K562 (cell line): ENCODE data around the gene ZNF467. TPM values are rescaled to one million over a fixed set of nuclear protein-coding genes. Genes with fewer than 3 reads are reported as not detected.
A peak's percentile ranks its signal among the peaks of the same experiment; 100 is the strongest.

Source experiments
- ARID3A ChIP-seq: IDR thresholded peaks from 2 replicates; pipeline ENCODE4 v1.6.1; 2012; ENCODE audit warnings: low read depth, low read length, improper control_type of control experiment, borderline replicate concordance
- ATF3 ChIP-seq, 2 experiments: fragments of 450-650 bp in 1 of 2; sonication (generic) in 1 of 2; formaldehyde crosslinking in 1 of 2; IDR thresholded peaks in 1 of 2; conservative IDR thresholded peaks in 1 of 2; 2 replicates each; pipeline versions ENCODE4 v1.6.1 to v1.8.1; 2016 to 2023; ENCODE audit warnings: mild to moderate bottlenecking in 2 of 2, moderate library complexity in 2 of 2, inconsistent platforms in 1 of 2, missing genetic modification reagents in 1 of 2
- FOXA3 ChIP-seq, 2 experiments: fragments of 450-650 bp in 1 of 2; sonication (generic) in 1 of 2; formaldehyde crosslinking; IDR thresholded peaks in 1 of 2; conservative IDR thresholded peaks in 1 of 2; 2 replicates each; pipeline versions ENCODE4 v1.4.0 to v1.8.0; 2020 to 2022; ENCODE audit warnings: mild to moderate bottlenecking in 2 of 2, missing genetic modification reagents in 1 of 2
- GATAD2B ChIP-seq: fragments of 450-650 bp; IDR thresholded peaks from 2 replicates; pipeline ENCODE4 v1.6.1; 2017; ENCODE audit warnings: mild to moderate bottlenecking, borderline replicate concordance
- RNF2 ChIP-seq: sonication (generic); IDR thresholded peaks from 2 replicates; pipeline ENCODE4 v1.6.1; 2016
- SMARCA4 ChIP-seq: fragments of 450-650 bp; IDR thresholded peaks from 2 replicates; pipeline ENCODE4 v1.6.1; 2016
- YY1 ChIP-seq, 3 experiments: IDR thresholded peaks; 2 replicates each; pipeline ENCODE4 v1.6.1; 2011; ENCODE audit warnings: low read length in 2 of 3, mild to moderate bottlenecking in 2 of 3, moderate library complexity in 2 of 3, borderline replicate concordance in 1 of 3, control low read depth in 1 of 3, low read depth in 1 of 3; ENCODE audit not compliant: insufficient read depth in 3 of 3, insufficient replicate concordance in 2 of 3, control insufficient read depth in 1 of 3, insufficient read length in 1 of 3; ENCODE audit errors: extremely low read depth in 1 of 3
- ZFP36 ChIP-seq: fragments of 150-350 bp; IDR thresholded peaks from 2 replicates; pipeline ENCODE4 v1.6.1; 2018; ENCODE audit warnings: low read length, low read depth; ENCODE audit not compliant: partially characterized antibody
- ZNF175 ChIP-seq: fragments of 200-800 bp; sonication (Bioruptor generic); IDR thresholded peaks from 2 replicates; pipeline ENCODE4 v1.6.1; 2016; ENCODE audit warnings: low read depth, mild to moderate bottlenecking, missing genetic modification characterization, missing compliant biosample characterization
- ZNF316 ChIP-seq: fragments of 450-650 bp; IDR thresholded peaks from 2 replicates; pipeline ENCODE4 v1.6.1; 2016
- ZNF318 ChIP-seq, 2 experiments: fragments of 450-650 bp; IDR thresholded peaks; 2 replicates each; pipeline ENCODE4 v1.6.1; 2016; ENCODE audit warnings: mild to moderate bottlenecking in 2 of 2, borderline replicate concordance in 1 of 2, low read depth in 1 of 2, moderate library complexity in 1 of 2
- polyA plus RNA-seq, 8 experiments: library from polyadenylated mRNA; depleted of rRNA in 4 of 8; stranded (reverse) in 5 of 8; unstranded in 3 of 8; fragments of >200 nt; fragmentation: Nextera tagmentation in 2 of 8; fragmentation: Illumina TruSeq in 1 of 8; extraction: Ambion mirVana in 2 of 8; extraction: Trizol in 1 of 8; gene quantifications; 2 replicates each; pipeline versions ENCODE4 v1.2.1 to v1.2.3, GENCODE V29; 2011 to 2014; ENCODE audit warnings: inconsistent platforms in 1 of 8, missing spikeins in 1 of 8
- total RNA-seq, 7 experiments: library from RNA; depleted of rRNA in 6 of 7; stranded (reverse); fragments of >200 nt in 6 of 7; fragmentation: Illumina TruSeq in 2 of 7; extraction: Trizol in 2 of 7; gene quantifications; 2 replicates each; pipeline versions ENCODE4 v1.2.1 to v1.2.3, GENCODE V29; 2011 to 2021; ENCODE audit warnings: low replicate concordance in 1 of 7
- TF ChIP-seq, protein P1 (sequence below): sonication (generic); formaldehyde crosslinking; IDR thresholded peaks from 2 replicates; pipeline ENCODE4 v1.9.0; 2022; ENCODE audit warnings: mild to moderate bottlenecking, missing genetic modification reagents

Gene ZNF467
- total and polyA plus RNA-seq, 9 of the 15 experiments (the other 6 are each of a cell fraction or from before 2014, with no cell fraction given): 0.32 to 14.2 (median 1.7) TPM

DNA sequence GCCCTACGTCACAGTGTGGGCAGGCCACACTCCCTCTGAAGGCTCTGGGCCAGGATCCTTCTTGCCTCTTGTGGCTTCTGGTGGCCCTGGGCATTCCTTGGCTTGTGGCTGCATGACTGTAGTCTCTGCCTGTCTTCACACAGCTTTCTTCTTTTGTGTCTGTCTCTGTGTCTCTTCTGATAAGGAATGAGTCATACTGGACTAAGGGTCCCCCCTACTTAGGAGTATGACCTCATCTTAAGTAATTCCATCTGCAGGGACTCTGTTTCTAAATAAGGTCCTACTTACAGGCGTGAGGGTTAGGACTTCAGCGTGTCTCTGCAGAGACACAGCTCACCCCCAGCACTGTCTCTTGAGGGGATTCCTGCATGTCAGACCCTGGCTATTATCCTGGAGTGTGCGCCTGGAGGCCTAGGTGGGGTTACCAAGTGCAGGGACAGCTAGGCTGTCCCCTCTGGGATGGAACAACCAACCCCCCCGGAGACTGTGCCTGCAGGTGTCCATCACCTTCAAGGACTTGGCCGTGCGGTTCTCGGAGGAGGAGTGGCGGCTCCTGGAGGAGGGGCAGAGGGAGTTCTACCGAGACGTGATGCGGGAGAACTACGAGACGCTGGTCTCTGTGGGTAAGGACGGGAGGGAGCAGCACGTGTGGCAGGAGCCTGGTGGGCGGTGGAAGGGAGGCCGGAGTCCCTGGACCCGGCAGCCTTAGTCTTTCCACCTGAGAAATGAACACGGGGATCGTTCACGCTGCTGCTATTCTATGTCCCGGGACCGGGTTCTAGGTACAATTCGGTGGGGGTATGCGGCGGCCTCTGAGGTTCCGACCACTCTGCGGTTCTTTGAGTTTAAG lies 54.1 kb downstream of the ZNF467 start (continued):
- TF ChIP-seq GATAD2B (no peak; the same call in 1 of the 2 replicates), YY1 (IDR thresholded peaks at IDR 0.05; ENCODE audit: borderline replicate concordance in 1 of 3, control insufficient read depth in 1 of 3, extremely low read depth in 1 of 3, insufficient read depth in 3 of 3, insufficient read length in 1 of 3, insufficient replicate concordance in 2 of 3, low read depth in 1 of 3, low read length in 2 of 3) (no peak), ZFP36 (peak; percentile 93), SMARCA4 (peak; percentile 100), RNF2 (peak; percentile 86), ZNF316 (peak; percentile 99), FOXA3 (CRISPR knock-in tag; conservative IDR thresholded peaks at IDR 0.05 in 1 of 2, IDR thresholded peaks at IDR 0.05 in 1 of 2) (peak in 1 of 2 experiments; percentile 0; a peak in 1 of 4 replicates), ARID3A (peak; percentile 71; the same call in 1 of the 2 replicates), ZNF175 (CRISPR knock-in tag) (peak; percentile 82), ZNF318 (IDR thresholded peaks at IDR 0.05; ENCODE audit: borderline replicate concordance in 1 of 2, low read depth in 1 of 2) (peak in 1 of 2 experiments; percentile 96; a peak in 2 of 4 replicates), ATF3 (IDR thresholded peaks at IDR 0.05) (peak; percentile 100), ATF3 (CRISPR knock-in tag; conservative IDR thresholded peaks at IDR 0.05) (peak; percentile 100)
- TF ChIP-seq, protein P1, sequence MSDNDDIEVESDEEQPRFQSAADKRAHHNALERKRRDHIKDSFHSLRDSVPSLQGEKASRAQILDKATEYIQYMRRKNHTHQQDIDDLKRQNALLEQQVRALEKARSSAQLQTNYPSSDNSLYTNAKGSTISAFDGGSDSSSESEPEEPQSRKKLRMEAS: no peak; the same call in none of the 2 replicates
